Measurements from ENCODE around the gene LTBP4. TPM values are rescaled to one million over a fixed set of nuclear protein-coding genes. Genes with fewer than 3 reads are reported as not detected.

The LTBP4 gene
- total and polyA plus RNA-seq, 10 donors, result 26.5 to 197 (median 148) TPM

DNA sequence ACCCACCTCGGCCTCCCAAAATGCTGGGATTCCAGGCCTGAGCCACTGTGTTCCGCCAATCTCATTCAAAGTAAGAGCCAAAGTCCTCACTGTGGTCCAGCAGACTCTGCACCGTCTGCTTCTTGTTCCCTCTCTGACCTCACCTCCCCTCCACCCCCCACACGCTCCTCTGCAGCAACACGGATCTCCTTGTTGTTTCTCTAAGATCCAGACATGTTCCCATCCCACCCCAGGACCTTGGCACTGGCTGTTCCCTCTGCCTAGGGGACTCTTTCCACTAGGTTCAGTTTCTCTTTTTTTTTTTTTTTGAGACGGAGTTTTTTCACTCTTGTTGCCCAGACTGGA, 38.4 kb downstream of the LTBP4 start:
- intact Hi-C loops (cut with DNase I; ENCODE audit: low total_unique reads), result no loop called here
- WGBS, 5 donors, result 76 to 88% (median 80%) methylated on average over 6 of the region's 6 CpGs
- no peaks in the 10 kb centered on the region for H3K36me3 ChIP-seq
- no peaks in the 10 kb centered on the region for H3K9me3 ChIP-seq
- TF ChIP-seq POLR2A (IDR thresholded peaks at IDR 0.05) (no peak), POLR2AphosphoS5 (IDR thresholded peaks at IDR 0.05) (no peak)
- TF ChIP-seq, protein P1, sequence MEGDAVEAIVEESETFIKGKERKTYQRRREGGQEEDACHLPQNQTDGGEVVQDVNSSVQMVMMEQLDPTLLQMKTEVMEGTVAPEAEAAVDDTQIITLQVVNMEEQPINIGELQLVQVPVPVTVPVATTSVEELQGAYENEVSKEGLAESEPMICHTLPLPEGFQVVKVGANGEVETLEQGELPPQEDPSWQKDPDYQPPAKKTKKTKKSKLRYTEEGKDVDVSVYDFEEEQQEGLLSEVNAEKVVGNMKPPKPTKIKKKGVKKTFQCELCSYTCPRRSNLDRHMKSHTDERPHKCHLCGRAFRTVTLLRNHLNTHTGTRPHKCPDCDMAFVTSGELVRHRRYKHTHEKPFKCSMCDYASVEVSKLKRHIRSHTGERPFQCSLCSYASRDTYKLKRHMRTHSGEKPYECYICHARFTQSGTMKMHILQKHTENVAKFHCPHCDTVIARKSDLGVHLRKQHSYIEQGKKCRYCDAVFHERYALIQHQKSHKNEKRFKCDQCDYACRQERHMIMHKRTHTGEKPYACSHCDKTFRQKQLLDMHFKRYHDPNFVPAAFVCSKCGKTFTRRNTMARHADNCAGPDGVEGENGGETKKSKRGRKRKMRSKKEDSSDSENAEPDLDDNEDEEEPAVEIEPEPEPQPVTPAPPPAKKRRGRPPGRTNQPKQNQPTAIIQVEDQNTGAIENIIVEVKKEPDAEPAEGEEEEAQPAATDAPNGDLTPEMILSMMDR (IDR thresholded peaks at IDR 0.05 in 8 of 11, conservative IDR thresholded peaks at IDR 0.05 in 3 of 11), result no peak
- no peak overlapping the region for H3K27ac ChIP-seq
- DNase-seq, result no peak
- no peak overlapping the region for H3K4me3 ChIP-seq
- H3K27me3 ChIP-seq (replicated peaks in 1 of 7), result peaks cover 0 to 34% (median 0%) of the 10 kb centered on the region in 7 donors
- peaks cover 0 to 15% (median 10%) of the 10 kb centered on the region in 6 donors for H3K4me1 ChIP-seq

DNA sequence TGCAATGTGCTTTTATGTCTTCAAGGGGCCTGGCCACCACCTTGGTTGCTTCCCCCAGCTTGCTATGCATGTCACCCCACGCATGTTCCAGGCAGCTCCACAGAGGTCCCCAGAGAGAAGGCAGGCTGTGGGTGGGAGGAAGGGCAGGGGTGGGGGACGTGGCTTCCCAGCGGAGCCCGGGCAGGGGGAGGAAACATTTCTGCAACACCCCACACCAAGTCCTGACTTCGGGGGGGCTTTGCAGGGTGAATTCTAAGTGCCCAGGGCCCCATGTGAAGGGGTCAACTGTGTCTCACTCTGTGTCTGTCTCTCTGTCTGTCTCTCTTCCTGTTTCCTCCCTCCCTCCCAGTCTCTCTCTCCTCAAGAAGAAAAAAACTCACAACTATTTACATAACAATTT, 39.6 kb downstream of the LTBP4 start:
- DNase-seq, result no peak
- Histone ChIP-seq H3K4me3 (no peak overlapping the region), H3K27ac (peak overlapping the region in 4 of 8 donors; percentile 27 to 45 (median 32)), H3K4me1 (peaks cover 0 to 21% (median 10%) of the 10 kb centered on the region in 6 donors), H3K36me3 (no peaks in the 10 kb centered on the region), H3K9me3 (no peaks in the 10 kb centered on the region), H3K27me3 (replicated peaks in 1 of 7) (peaks cover 0 to 25% (median 0%) of the 10 kb centered on the region in 7 donors)
- peak in 1 of 3 donors; percentile 24 for TF ChIP-seq POLR2AphosphoS5 (IDR thresholded peaks at IDR 0.05)
- TF ChIP-seq, protein P1 (IDR thresholded peaks at IDR 0.05 in 8 of 11, conservative IDR thresholded peaks at IDR 0.05 in 3 of 11), result no peak
- intact Hi-C loops (cut with DNase I; ENCODE audit: low total_unique reads), result no loop called here
- 1 to 12% (median 7%) methylated on average over 5 of the region's 5 CpGs for WGBS, 5 donors

DNA sequence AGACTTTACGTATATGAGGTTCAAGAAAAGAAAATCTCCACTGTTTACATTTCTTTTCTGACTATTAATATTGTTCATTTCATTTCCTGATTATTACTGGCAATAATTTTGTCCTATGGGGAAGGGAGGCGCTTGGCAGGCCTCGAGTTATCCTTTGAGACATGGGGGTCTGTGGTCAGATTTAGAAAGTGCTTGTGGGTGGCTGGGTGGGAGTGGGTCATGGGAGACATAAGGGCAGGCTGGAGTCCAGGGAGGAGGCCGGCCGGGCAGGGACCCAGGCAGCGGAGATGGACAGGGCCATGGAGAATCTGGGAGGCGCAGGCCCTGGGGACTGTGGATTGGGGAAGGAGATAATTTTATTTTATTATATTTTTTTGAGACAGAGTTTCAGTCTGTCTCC, 40.1 kb downstream of the LTBP4 start:
- intact Hi-C loops (cut with DNase I; ENCODE audit: low total_unique reads), result no loop called here
- peak overlapping the region in 6 of 8 donors; percentile 22 to 52 (median 32) for H3K27ac ChIP-seq

DNA sequence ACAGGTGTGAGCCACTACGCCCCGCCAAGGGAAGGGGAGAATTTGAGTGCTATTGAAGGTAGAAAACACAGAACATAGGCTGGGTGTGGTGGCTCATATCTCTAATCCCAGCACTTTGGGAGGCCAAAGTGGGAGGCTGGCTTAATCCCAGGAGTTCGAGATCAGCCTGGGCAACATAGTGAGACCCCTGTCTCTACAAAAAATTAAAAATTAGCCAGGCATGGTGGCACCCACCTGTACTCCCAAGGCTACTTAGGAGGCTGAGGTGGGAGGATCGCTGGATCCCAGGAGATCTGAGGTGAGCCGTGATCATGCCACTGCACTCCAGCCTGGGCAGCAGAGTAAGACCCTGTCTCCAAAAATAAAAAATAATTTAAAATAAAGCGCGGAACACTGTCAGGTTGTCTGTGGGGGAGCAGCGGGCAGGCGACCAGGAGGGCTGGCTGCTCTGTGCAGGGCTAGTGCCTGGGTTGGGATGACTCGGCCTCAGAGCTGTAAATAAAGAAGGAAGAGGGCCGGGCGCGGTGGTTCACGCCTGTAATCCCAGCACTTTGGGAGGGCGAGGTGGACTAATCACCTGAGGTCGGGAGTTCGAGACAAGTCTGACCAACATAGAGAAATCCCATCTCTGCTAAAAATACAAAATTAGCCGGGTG, 41.0 kb downstream of the LTBP4 start:
- no peak for TF ChIP-seq POLR2AphosphoS5 (IDR thresholded peaks at IDR 0.05)
- no peak for TF ChIP-seq POLR2A (IDR thresholded peaks at IDR 0.05)
- TF ChIP-seq, protein P1 (IDR thresholded peaks at IDR 0.05 in 8 of 11, conservative IDR thresholded peaks at IDR 0.05 in 3 of 11), result no peak
- 91 to 96% (median 94%) methylated on average over 18 of the region's 18 CpGs for WGBS, 5 donors
- Histone ChIP-seq H3K27ac (peak overlapping the region in 2 of 8 donors; percentile 32 to 52), H3K27me3 (replicated peaks in 1 of 7) (peaks cover 0 to 11% (median 0%) of the 10 kb centered on the region in 7 donors), H3K4me3 (no peak overlapping the region), H3K36me3 (no peaks in the 10 kb centered on the region), H3K4me1 (peaks cover 0 to 34% (median 15%) of the 10 kb centered on the region in 6 donors), H3K9me3 (no peaks in the 10 kb centered on the region)
- no peak for DNase-seq
- intact Hi-C loops (cut with DNase I; ENCODE audit: low total_unique reads), result no loop called here

More for the DNA sequence above, 40.1 kb downstream of the LTBP4 start:
- no peaks in the 10 kb centered on the region for H3K36me3 ChIP-seq
- H3K9me3 ChIP-seq, result no peaks in the 10 kb centered on the region
- DNase-seq, result no peak
- TF ChIP-seq POLR2A (IDR thresholded peaks at IDR 0.05) (no peak), POLR2AphosphoS5 (IDR thresholded peaks at IDR 0.05) (no peak)
- TF ChIP-seq, protein P1 (IDR thresholded peaks at IDR 0.05 in 8 of 11, conservative IDR thresholded peaks at IDR 0.05 in 3 of 11), result no peak
- H3K4me1 ChIP-seq, result peaks cover 0 to 26% (median 11%) of the 10 kb centered on the region in 6 donors
- WGBS, 5 donors, result 79 to 94% (median 84%) methylated on average over 7 of the region's 7 CpGs
- no peak overlapping the region for H3K4me3 ChIP-seq
- peaks cover 0 to 20% (median 0%) of the 10 kb centered on the region in 7 donors for H3K27me3 ChIP-seq (replicated peaks in 1 of 7)

Data from spleen (tissue), 11 donors.